HG03469 (cell line): Measurements from ENCODE around the gene DNAH6.
"Not testable (repeated sequence)": the region's sequence is repeated elsewhere in the genome, so short reads cannot be mapped to it uniquely, and the experiment has no call there.

ENCODE experiments used
- ATAC-seq: cut with Tn5 transposase; IDR thresholded peaks from one replicate; pipeline ENCODE4 v1.9.1; 2021; ENCODE audit warnings: mild to moderate bottlenecking, moderate library complexity, moderate number of reproducible peaks; ENCODE audit not compliant: unreplicated experiment

DNAH6 gene

DNA sequence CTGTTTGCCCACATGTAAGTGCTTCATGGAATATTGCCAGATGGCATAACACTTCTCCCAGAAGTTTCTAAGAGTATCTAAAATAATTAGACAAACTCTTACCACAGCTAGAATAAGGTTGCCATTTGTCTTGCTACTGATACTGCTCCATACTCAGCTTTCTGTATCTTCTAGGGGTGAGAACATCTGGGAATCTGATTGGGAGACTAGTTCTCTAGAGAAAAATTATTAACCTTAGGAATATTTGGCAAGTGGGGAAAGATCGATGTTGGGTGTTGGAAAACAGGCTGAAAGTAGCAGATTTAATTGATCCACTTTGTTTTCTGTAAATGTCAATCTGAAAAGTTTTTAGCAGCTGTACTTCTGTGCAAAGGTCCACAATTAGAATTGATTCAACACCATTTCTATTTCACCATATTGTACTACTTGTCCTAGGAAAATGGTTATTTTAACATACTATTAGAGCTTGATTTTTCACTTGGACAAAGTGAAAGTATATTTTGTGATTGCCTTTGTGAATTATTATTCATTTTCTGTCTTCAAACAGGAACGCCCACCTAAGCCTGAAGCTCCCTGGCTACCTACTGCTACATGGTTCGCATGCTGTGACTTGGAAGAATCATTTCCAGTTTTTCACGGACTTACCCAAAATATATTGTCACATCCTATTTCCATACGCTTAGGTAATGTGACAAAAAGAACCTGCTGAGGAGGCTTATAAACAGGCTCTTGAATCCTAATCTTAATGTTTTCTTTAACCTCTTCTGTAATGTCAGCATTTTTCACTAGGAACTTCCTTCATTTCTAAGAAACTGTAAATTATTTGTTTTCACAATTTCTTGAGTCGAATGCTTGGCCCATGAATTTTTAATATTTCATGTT is 216.8 kb downstream of the DNAH6 start:
- ATAC-seq: no peak

DNA sequence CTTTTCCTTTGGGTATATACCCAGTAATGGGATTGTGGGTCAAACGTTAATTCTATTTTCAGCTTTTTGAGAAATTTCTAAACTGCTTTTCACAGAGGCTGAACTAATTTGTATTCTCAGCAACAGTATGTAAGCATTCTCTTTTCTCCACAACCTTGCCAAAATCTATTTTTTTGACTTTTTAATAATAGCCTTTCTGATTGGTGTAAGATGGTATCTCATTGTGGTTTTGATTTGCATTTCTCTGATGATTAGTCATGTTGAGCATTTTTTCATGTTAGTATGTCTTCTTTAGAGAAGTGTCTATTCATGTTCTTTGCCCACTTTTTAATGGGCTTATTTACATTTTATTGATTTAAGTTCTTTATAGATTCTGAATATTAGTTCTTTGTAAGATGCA is 219.1 kb downstream of the DNAH6 start:
- ATAC-seq: no peak

GRCh38 chr2:84741182-84741822 is 225.0 kb downstream of the DNAH6 start:
- ATAC-seq: peak; percentile 97

GRCh38 chr2:84748341-84748740 is 232.0 kb downstream of the DNAH6 start:
- no peak for ATAC-seq

DNA sequence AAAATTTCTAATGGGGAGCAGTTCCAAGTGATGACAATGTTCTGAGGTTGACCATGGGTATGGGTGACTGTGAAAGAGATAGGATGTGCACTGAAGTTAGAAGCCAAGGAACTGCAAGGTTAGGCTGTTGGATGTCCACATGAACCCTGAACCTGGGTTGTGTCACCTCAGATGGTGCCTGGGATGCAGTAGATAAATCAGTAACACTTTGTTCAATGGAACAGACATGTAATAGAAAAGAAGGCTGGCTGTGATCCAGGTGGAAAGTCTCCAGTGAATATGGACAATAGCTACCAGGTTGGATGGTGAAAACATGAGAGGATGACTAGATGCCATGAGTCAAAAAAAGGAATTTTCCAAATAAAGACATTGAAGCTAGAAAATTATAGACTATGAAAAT is 233.1 kb downstream of the DNAH6 start:
- no peak for ATAC-seq

DNA sequence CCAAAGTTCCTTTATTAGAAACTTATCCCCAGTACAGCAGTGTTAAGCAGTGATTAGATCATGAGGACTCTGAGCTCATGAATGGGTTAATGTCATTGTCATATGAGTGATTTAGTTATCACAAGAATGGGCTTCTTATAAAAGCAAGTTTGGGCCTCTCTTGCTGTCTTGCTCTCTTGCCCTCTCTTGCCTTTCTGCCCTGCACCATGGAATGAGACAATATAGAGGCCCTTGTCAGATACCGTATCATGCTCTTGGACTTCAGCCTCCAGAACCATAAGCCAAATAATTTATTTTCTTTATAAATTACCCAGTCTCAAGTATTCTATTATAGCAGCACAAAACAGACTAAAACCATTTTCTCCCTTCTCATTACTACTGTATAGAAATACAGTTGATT is 238.8 kb downstream of the DNAH6 start:
- ATAC-seq: no peak

- ATAC-seq: no peak
Observed at GRCh38 chr2:84757648-84758047, 241.3 kb downstream of the DNAH6 start.

- ATAC-seq: no peak
Observed at GRCh38 chr2:84766791-84767190, 250.5 kb downstream of the DNAH6 start.

- no peak for ATAC-seq
Observed at GRCh38 chr2:84768840-84769239, 252.5 kb downstream of the DNAH6 start.

DNA sequence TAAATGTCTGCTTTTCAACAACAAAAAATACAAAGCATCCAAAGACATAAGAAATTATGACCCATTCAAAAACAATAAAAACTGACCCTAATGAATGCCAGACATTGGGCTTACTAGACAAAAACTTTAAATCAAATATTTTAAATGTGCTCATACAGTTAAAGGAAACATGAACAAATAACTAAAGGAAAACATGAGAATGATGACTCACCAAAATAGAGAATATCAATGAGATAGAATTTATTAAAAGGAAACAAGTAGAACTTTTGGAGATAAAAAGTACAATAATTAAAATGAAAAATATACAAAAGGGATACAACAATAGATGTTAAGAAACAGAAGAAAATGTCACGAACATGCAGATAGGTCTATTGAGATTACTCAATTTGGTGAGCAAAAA is 254.0 kb downstream of the DNAH6 start:
- ATAC-seq: no peak

DNA sequence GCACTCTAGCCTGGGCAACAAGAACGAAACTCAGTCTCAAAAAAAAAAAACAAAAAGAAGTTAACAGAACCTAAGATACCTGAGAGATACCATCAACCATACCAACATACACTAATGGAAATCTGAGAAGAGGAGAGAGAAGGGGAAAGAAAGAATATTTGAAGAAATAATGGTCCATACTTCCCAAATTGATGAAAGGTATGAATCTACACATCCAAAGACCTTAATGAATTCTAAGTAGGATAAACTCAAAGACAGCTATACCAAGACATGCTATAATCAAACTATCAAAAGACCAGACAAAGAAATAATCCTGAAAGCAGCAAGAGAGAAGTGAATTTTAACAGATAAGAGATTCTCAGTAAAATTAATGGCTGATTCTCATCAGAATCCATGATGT is 255.0 kb downstream of the DNAH6 start:
- ATAC-seq: no peak

DNA sequence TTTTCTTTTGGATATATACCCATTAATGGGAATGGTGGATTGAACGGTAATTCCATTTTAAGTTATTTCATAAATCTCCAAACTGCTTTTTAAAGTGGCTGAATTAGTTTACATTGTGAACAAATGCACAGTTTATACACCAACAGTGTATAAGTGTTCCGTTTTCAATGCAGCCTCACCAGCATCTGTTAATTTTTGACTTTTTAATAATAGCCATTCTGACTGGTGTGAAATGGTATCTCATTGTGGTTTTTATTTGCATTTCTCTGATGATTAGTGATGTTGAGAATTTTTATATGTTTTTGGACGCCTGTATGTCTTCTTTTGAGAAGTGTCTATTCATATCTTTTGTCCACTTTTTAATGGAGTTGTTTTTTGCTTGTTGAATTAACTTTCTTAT is 257.3 kb downstream of the DNAH6 start:
- not testable (repeated sequence) for ATAC-seq

GRCh38 chr2:84776011-84776410 is 259.7 kb downstream of the DNAH6 start:
- ATAC-seq: no peak

GRCh38 chr2:84778911-84779690 is 262.8 kb downstream of the DNAH6 start:
- ATAC-seq: no peak

GRCh38 chr2:84779781-84780180 is 263.5 kb downstream of the DNAH6 start:
- ATAC-seq: no peak

- ATAC-seq: peak; percentile 95
Observed at GRCh38 chr2:84781942-84782716, 265.8 kb downstream of the DNAH6 start.

DNA sequence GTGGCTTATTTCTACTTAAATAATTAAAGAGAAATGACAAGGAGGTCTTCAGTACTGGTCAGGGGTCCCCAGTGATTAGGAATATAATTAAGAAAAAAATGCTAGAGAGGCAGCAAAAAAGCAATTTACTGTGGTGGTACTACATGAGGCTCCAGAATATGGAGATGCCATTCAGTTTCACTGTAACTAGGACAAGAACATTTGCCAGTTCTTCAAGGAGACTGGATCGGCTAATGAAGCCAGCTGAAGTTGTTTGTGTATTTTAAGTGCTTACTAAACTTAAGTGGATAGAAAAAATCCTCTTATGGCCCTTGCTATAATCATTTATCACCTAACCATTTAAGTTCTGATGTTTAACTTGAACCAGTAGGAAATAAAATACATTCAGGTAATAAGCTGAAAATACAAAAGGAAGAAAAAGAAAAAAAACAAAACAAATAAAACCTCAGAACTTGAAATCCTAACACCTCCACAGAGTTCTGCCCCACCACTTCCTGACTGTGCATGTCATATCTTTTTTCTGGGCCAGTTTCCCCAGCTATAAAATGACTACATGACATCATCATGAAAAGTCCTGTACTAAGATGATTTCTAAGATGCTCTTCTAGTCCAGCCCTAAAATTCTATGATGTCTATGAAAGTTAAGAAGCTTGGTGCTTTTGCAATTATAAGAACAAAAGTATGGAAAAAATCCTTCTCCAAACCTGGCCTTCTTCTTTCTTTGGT is 266.6 kb downstream of the DNAH6 start:
- no peak for ATAC-seq

DNA sequence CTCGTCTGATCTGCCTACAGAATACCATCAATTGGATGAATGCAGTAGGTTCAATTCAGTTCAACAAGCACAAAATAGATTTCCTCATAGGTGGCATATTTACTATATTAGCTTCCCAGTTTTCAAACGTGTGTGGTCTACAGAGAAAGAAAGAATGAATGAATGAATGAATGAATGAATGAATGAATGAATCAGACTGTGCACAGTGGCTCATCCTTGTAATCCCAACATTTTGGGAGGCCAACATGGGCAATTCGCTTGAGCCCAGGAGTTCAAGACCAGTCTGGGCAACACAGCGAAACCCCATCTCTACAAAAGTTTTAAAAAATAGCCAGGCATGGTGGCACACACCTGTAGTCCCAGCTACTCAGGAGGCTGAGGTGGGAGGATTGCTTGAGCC is 269.7 kb downstream of the DNAH6 start:
- no peak for ATAC-seq

DNA sequence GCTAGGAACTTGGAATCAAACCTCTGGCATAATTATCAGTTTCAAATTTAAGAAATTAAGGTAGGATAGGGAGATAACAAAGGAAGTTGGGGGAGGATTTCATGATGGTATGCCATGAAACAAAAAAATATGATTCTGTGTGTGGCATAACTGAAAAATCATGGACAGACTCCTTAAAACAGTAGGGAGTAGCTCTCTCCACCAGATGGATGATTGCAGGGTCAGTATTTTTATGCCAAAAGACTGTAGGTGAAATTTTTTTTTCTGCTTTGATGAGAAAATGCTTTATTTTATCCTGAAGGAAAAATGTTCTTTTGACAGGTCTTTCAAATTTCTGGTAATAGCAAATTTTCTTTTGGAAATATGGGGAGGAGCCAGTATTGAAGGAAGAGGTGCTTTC is 270.3 kb downstream of the DNAH6 start:
- ATAC-seq: no peak

GRCh38 chr2:84788027-84788426 is 271.7 kb downstream of the DNAH6 start:
- no peak for ATAC-seq
